ENCODE data around the gene FH.

The FH gene

DNA sequence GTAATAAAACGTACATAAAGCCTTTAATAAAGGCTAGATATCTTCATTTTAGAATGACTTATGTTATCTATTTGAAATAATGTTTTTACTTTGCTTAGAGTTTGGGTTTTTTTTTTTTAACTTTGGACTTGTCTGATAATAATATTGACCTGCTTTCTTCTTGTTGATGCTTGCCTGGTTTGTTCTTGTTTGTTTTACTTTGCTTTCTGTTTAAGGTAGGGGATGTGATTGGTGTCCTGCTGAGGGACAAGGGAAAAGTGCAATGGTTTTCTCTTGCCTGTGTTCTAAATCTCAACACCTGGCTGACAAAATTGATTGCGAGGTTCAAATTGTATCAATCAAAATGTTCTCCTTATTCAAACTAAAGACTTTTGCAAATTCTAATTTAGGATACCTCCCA is 2.2 kb upstream of the FH start:
- no peak for DNase-seq

DNA sequence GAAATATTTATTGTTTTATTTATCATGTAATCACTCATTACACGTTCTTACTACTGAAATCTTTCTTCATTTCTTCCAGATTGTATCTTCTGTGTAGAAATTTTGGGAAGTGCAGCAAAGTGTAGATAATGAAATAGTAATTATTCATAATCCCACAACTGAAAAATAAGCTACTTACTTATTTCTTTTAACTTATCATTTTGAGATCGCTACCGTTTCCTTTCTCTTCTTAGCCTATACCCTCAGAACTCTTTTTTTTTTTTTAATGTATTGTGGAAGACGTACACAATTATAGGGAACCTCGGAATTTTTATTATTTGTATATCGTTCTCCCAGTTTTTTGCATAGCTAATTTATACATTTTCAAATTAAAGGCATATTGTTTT is 518 bp upstream of the FH start:
- no peak for DNase-seq

DNA sequence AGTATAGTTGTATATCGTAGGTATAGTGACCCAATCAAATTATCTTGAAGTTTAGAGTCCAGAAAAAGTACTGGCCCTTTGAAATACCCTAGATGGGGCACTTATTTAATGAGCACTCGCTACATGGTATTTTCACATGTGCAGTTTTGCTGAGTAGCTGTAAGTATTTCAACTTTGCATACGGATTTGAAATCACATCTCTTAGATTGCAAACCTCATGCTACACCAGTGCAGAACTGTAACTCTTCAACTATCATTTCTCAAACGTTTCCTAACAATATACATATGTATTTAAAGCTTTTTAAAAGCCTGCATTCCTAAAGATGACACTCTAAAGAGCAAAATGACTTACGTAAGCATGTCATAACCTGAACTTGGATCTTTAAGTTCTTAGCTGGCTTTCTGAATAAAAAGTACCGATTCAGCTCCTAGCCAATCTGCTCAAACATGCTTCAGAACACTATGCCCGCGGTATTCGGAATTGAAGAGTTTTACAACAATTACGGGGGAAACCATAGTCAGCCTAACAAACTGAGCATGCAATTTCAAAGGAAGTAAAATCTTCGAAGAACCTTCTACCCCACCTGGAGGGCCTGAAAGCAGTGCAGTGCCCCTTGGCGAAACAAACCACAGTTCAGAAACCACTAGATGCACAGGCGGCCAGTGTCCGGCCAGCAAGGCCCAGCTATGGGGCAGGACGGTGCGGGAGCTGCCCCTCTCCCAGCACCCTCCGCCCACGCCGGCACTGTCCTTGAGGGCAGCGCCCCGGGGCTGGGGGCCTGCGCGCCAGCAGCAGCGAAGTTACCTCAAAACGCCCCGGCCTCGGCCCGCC is 863 bp downstream of the FH start:
- DNase-seq = peak in 3 of 5 donors; percentile 8 to 16 (median 12)

DNA sequence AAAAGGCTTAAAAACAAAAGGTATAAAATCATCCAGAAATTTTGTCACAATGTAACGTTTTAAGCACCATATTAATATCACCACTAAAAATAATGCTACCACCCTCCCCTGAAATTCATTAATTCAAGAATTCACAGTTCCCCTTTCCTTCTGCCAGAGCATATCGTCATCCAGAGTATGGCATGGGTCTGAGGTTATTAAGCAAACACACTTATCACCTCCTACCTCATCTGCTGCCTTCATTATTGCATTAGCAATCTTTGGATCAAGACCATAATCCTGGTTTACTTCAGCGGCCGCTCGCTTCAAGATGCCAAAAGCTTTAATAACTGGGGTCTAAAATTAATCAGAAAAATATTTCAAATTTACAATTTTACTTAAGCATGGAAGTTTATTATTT is 6.2 kb downstream of the FH start:
- no peak for DNase-seq

DNA sequence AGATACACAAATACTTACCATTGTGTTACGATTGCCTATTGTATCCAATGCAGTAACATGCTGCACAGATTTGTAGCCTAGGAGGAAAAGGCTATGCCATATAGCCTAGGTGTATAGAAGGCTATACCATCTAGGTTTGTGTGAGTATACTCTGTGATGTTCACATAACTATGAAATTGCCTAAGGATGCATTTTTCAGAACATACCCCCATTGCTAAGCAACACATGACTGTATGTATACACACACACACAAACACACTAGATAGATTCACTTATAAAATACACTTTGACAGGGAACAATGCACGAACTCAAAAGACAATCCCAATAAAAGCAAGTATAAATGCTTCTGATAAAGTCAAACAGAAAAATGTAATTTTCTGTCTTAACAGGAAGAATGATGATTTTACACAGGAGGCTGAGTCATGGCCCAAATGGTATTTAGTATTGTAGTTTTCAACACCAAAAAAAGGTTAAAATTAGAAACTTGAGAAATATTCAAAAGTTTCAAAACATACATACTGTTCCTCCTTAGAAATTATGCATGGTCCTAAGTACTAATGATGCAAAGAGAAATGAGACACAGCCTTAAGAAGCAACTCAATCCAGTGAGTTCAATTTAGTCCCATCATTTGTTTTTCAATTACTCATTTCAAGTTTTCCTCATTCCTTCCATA is 12.2 kb downstream of the FH start:
- DNase-seq = no peak

DNA sequence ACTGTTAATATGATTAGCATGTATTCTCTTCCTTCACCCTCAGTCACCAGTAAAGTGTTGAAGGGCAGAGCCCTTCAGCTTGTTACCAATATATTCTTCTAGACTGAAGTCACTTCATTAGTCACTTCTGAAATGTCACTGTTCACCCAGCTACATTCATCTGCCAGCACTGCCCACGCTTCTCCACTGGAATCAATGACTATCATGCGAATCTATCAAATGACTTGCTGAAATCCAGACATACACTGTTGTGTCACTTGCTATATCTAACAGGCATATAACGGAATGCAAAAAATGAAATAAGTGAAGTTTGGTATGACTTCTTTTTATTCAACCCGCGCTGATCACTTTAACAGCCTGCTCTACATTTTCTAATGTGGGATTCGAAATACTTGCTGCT is 16.1 kb downstream of the FH start:
- DNase-seq = no peak

DNA sequence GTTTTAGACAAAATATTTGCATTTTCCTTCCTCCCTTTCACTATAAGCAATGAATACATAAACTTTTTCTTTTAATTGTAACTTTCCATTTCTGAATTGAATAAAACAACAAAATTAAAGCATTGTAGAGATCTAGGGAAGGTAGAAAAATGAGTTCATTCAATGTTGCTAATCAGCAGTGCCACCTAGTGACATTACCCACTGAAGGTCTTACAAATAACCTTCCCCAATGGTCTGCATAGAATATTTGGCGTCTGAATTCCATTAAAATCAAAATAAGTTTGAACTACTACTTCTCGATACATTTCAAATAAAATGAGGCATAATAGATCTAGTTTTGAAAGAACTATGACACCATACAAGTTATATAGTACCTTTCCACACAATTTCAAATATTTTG is 19.6 kb downstream of the FH start:
- DNase-seq = no peak

DNA sequence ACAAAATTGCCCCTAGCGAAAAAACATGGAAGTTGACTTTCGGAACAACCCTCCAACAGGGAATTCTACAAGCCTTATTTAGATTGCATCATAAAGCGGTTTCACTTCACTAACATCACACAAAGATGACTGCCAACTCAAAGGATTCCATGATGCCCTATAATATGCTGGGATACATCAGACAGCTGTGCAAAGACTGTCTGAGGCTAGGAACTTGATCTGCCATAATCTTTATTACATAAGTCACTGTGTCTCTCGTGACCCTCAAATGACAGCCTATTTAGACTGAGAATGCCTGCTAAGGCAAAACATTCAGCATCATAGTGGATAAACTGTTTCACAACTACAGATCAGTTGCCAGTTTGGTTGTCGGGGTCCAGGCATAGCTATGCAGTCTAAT is 23.8 kb downstream of the FH start:
- DNase-seq = no peak

DNA sequence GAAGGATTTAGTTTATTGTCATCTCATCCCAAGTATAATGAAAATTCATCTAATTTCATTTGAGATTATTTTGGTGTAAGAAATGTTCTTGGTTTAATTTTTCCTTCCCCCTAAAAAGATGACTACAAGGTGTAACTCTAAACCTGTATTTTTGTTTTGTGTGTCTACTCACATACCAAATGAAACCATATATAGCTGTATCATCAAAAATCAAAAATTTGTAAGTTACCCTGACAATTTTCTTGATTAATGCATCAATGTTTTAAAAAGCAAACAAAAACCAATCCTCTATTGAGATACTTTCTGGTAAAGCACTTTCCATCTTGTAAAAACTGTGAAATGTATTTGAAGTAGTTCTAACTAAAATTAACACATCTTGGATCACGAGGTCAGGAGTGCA is 30.8 kb downstream of the FH start:
- no peak for DNase-seq

DNA sequence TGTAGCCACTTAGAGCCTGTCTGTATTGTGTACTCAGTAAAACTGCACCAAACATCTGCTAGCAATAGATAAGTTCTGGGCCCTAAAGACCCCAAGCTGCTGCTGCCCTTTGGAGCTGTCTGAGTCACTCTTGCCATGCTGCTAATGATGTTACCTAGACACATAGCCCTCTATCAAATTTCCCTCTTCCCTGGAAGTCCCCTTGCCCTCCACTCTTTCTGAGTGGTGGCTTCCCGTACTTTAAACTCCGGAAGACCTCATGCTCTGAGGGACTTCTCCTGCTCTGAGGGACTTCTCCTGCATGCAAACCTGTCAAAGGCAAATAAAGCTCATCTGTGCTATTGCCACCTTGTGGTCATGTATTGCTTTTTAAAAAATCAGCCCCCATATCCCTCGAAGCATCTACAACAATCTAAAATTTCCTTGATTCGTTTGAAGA is 34.0 kb downstream of the FH start:
- DNase-seq = no peak

DNA sequence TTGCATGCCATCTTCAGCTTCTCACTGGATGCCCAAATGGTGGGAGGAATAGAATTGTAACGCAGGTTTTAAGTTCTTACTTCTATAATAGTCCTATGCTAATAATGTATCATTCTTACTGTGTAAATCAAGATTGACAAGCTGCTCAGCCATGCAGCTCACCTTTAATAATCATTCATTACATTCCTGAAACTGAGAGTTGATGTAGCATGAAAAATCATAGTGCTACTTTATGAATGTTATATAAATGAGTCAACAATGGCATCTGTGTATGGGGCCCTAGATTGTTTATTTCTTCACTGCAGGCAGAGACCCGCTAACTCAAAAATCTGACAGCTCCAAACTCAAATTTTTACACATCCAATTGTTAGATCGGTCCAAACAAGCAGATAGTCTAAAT is 34.4 kb downstream of the FH start:
- no peak for DNase-seq

DNA sequence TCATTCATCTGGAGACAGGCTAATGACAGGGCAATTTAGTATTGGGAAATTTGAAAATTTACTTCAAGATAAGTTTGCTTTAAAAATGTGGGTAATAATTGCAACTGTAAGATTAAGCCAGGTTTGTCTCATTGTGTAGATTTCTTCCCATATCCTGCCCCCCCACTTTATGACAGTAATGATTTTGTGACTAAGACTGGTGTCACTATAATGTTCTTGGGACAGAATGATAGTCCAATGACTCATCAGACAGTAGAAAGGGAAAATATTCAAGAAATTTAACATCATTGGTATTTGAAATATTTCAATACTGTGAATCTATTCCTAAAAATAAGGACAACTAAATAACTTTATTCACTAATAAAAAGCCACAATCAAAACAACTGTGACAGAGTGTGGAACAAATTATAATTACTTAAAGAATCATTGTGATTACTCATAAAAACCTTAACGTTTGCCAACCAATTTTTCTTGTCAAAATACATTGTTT is 36.7 kb downstream of the FH start:
- DNase-seq = no peak

DNA sequence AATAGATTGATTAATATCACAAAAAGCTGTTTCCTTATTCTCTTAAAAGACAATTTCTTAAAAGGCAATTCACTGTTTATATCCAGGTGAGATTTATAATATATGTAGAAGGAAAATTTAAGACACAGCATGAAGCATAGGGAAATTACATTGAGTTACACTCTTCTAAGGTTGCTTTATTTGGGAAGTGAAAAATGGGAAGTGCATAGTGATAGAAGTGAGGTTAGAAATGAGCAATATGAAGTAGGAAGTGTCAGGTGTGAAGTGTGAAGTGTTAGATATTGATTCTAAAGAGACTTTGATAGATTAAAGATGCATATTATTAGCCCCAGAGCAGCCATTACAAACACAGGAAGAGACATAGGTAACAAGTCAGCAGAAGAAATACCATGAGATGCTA is 40.3 kb downstream of the FH start:
- DNase-seq = no peak

DNA sequence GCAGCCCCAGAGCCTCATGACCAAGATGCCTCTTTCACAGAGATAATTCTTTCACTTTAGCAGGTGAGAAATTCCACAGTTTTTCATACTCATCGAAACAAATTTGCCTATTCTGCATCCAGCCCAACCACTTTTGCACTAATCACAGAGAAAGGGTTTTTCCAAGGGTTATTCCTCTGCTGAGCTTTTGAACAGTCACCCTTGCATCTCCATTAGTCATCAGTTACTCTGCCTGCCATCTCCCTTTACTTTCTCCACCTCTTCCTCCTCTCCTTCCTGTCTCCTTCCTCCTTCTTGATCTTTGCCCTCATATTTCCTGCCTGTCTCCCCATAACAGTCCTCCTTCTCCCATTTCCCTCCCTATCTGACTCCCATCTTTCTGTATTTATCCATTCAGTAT is 43.9 kb downstream of the FH start:
- no peak for DNase-seq

DNA sequence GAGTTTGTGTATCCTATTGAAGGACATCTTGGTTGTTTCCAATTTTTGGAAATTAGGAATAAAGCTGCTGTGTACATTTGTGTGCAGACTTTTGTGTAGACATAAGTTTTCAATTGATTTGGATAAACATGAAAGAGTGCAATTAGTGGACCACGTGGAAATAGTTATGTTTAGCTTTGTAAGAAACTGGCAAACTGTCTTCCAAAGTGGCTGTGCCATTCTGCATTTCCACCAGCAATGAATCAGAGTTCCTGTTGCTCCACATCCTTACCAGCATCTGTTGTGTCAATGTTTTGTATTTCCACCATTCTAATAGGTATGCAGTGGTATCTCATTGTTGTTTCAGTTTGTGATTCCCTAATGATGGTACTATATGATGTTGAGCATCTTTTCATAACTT is 46.5 kb downstream of the FH start:
- no peak for DNase-seq

DNA sequence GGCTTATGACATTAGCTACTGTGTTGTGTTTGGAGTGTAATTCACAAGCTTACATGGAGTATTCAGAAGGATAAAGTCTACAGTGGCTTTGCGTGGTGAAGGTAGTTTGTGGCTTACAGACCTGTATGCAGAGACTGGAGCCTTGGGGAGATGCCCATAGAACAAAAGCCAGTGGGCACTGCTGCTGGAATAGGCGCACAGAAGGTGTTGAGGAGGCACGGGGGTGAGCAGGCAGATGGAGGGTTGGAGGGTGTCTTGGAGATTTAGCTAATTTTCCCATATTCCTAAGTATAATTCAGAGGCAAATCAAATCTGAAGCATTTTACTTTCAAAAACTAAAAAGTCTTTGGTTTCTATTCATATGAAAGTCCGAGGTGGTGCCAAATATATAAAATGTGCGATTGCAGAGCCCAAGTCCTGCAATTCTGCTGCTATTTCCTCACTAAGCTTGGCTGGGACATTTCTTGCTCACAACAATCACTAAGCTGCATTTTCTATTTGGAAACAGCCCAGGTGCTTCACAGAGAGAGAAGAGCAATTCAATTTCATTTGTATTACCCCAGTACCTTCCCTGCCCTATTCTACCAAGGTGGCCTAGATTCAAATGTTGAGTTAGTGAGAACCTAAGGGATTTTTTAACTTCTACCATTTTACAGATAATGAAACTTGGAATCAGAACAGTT is 48.5 kb downstream of the FH start:
- DNase-seq = no peak

DNA sequence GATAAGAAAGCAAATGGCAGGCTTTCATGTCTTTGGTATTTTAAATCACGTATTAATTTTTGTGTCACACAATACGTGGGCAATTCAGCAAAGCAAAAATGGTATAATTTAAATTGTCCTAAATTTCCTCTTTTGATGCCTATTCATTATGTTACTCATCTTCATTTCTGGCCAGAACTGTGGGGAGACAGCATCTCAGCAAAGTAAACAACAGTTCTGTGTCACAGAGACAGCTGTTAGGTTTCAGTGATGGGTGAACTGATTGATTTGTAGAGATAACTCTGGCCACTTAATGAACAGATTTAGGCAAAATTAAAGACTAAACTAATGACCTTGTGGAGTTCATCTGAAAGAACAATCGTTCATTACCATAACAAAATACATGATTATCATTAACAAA is 49.2 kb downstream of the FH start:
- no peak for DNase-seq

DNA sequence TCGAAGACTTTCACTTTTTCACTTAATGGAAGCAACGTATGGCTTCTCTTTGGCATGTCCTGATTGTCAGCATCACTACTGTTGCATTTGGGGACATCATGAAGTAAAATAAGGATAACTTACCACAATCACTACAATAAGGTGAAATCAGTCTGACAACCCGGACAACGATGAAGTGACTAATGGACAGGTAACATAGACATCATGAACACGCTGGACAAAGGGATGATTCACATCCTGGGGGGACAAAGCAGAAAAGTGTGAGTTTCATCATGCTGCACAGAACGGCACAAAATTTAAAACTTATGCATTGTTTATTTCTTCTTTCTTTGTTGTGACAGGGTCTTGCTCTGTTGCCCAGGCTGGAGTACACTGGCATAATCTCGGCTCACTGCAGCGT is 53.9 kb downstream of the FH start:
- no peak for DNase-seq

DNA sequence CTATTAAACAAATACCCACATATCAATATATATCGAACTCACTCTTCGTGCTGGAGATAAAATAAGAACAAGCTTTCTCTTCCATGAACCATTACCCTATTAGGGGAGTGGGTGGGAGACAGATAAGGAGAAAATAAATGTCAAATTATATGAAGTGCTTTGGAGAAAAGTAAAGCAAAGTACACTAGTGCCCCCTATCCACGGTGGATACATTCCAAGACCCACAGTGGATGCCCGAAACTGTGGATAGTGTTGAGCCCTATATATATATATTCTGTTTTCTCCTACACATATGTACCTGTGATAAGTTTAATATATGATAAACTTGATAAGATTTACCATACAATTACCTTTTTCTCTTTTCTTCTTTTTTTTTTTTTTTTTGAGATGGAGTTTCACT is 54.6 kb downstream of the FH start:
- DNase-seq = no peak

DNA sequence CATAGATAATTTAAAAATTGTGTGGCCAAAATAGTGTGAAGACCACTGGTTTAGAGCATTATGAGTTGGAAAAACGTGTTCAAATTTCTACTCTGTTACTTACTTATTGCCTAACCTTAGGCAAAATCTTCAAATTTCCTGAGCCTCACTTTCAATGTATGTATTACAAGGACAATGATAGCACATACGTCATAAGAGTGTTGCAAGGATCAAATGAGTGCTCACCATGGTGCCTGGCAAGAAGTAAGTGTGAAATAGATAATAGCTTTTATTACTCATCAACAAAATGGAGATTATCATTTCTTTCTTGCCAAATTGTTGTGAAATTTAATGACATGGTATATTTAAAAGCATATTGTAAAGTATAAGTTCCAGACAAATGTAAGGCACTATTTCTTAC is 57.2 kb downstream of the FH start:
- DNase-seq = no peak

DNA sequence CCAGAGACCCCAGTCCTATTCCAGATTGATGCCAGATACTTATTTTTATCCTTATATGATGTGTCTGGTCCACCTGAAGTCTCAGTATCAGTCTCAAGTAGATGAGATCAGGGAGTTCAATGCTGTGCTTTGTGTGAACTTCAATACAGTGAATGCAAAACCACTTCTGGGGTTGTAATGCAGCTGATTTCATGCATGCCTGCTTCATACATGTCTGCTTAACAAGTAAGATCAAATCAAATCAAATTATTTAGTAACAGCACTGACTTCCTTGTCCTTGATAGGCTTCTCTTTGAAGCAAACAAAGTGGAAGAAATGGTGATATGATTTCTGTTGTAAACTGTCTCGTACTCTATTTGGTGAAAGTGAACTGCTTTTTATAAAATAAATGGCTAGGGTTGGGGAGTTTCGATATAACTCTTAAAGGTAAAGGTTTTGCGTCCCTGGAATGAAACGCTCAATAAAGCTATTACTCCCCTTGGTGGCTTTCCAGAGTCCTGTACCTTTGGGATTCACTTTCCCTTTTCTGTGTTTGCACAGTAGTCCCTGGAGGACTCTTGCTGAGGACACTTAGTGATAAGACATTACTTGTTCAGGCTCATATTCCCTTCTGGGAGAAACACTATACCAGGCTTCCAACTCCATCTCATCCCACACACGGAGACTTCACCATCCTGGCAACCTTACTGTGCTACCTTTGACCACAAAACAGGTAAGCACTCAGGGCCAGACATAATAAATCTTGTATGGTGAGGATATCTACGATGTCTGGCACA is 59.3 kb downstream of the FH start:
- no peak for DNase-seq

DNA sequence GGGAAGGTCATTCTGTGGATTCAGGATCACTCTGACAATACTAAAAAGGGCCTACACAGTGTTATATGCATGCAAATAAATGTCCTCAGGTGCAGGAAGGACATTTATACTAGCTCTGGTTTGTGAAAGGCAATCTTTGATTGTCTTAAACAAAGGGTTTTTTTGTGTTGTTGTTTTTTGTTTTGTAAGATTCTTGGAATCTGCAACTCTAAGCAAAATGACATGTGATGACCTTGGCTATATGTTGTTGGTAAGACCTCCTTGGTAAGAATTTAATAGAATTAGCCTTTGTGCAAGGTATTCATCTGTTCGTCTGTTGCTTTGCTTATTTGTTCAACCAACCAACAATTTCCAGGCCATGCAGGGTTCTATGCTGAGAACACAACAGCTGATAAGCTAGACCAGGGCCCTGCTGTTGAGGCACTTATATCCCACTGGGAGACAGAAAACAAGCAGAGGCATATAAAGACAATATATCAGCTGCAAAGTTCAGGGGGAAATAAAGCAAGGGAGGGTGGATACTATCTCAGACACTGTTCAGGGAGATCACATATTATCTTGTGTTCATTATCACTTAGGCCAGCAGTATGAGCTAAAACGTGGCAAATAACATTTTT is 60.3 kb downstream of the FH start:
- DNase-seq = no peak

DNA sequence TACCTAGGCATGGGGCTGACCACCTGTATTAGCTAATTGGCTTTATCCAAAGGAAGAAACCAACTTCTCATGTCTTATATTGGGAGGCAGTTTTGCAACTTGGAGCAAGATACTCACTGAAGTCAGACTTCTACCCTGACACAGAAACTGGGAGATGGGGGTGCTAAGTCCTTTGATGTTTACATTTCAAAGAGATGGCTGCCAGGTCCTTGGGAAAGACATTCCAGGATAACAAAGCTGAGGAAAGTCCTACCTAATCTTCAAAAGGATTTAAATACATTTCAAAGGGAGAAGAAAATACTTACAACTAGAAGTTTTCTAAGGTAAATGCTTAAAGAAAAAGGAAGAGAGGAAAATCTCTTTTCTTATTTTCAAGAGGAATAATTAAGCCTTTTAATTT is 62.1 kb downstream of the FH start:
- DNase-seq = no peak
